HG03378 (cell line): ENCODE measurements around the gene ANXA2.
A peak's percentile ranks its signal among the peaks of the same experiment; 100 is the strongest.
"Not testable (repeated sequence)": the region's sequence is repeated elsewhere in the genome, so short reads cannot be mapped to it uniquely, and the experiment has no call there.

ENCODE experiments used
- ATAC-seq: cut with Tn5 transposase; IDR thresholded peaks from one replicate; pipeline ENCODE4 v1.9.1; 2021; ENCODE audit warnings: mild to moderate bottlenecking, moderate library complexity; ENCODE audit not compliant: unreplicated experiment

ANXA2 gene

DNA sequence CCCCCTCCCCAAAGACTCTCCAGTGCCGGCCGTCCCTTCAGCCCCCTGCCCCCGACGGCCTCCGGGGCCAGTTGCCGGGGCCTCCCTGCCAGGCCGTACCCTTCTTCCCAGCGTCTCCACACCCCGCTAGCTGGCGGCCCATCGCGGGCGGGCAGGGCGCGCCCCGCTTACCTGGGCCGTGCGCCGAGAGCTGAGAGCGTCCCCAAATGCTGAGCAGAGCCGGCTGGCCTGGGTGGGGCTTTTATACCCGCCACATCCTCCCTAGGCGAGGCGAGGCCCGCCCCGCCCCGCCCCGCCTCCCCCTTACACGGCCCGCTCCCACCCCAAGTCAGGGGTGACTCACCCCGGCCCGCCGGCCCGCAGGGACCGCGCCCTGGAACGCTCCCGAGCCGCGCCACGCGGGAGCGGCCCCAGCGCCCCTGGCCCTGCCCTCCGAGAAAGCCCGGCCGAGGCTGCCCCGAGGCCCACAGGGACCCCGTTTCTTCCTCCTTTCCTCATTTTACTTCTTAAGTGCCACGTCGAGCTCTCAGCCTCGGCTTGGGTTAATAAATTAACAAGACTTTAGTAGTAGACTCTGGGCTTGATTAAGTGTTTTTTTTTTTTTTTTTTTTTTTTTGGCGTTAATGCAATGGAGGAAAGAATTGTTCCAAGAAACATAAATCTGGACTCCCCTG, at the start of gene ANXA2:
Gene ANXA2, minus strand, starts transcription at position 215 of the 674 bp plus-strand sequence. CDS start 11,911 bp downstream, outside the sequence.
- peak; percentile 52 for ATAC-seq

DNA sequence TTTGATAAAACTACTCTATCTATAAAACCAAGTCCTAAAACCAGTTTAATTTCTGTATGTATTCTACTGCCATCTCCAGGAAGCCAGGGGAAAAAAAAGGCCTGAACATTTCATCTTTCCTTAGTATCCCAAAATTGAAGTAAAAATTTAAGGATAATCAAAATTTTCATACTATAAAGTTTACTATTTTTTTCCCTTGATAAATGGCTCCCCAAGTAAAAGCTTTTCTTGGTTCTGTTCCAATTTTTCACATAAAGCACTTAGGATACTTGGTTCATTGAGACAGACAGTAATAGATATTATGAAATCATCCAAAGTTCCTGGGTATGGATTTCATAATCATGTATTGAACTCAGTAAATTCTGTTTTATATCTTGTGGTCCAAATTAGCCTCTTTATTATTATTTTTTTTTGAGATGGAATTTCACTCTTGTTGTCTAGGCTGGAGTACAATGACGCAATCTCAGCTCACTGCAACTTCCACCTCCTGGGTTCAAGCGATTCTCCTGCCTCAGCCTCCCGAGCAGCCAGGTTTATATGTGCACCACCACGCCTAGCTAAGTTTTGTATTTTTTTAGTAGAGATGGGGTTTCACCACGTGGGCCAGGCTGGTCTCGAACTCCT, 46.6 kb upstream of the ANXA2 start:
- no peak for ATAC-seq

- ATAC-seq, result no peak
Measured at GRCh38 chr15:60442763-60443162, 45.0 kb upstream of the ANXA2 start.

DNA sequence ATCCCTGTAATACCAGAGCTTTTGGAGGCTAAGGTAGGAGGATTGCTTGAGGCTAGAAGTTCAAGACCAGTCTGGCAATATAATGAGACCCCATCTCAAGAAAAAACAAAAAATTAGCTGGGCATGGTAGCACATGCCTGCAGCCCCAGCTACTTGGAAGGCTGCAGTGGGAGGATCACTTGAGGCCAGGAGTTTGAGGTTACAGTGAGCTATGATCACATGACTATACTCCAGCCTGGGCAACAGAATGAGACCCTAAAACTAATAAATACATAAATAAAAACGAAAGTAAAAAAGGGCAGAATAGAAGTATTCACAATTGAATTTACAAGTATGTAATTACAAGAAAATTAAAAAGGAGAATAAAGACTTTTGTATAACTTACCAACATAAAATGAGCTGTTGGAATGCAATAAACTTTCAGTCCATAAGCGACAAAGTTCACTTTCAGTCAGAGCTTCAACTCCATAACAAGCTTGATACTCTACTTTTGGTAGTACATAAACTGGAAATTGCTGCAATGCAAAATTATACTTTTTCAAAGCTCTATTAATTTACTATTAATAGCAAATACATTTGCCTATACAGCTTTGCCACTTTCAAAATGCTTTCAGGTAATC, 44.4 kb upstream of the ANXA2 start:
- no peak for ATAC-seq

- no peak for ATAC-seq
Measured at GRCh38 chr15:60441331-60441730, 43.5 kb upstream of the ANXA2 start.

GRCh38 chr15:60438646-60439045, 40.9 kb upstream of the ANXA2 start:
- ATAC-seq, result no peak

DNA sequence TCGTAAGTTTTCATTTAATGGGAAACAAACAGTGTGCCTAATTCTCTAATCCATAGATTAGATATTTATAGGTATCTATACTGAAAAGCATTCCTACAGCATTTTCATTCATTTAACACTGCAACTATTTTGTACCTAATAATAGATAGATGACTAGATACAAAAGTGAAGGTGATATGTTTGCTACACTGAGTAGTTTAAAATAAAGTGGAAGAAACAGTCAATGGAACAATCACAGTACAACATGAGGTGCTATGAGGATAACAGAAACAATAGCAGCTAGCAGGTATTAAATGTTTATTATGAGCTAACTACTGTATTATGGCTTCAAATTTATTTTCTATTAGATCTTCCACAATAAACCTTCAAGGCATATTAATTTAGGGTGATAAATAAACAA, 31.1 kb upstream of the ANXA2 start:
- ATAC-seq, result no peak

DNA sequence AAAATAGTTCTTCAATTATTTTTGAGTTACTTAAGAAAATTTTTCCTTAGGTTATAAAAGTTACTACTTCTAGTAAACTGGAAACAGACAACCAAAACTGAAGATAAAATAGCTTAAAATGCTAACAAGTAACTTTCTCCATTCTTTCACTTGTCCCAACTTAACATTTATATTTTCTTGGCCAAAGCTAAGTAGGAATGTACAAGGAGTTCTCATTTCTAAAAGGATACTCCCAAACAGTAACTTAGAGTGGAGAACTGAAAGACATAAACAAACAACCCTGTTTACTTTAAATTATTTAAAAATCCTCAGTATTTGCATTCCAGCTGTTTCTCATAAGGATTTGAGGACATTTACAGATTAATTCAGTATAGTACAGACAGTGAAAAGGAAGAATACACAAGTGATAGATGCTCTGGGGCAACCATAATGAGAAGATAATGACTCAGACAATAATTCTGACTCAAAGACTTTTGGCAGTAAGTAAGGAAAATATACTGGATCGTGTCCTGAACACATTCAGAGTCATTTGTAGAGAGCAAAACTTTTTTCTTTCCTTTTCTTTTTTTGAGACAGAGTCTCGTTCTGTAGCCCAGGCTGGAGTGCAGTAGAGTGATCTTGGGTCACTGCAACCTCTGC, 29.2 kb upstream of the ANXA2 start:
- no peak for ATAC-seq

GRCh38 chr15:60425461-60425860, 27.7 kb upstream of the ANXA2 start:
- no peak for ATAC-seq

- no peak for ATAC-seq
Measured at GRCh38 chr15:60424006-60424405, 26.2 kb upstream of the ANXA2 start.

GRCh38 chr15:60423537-60423936, 25.8 kb upstream of the ANXA2 start:
- no peak for ATAC-seq

DNA sequence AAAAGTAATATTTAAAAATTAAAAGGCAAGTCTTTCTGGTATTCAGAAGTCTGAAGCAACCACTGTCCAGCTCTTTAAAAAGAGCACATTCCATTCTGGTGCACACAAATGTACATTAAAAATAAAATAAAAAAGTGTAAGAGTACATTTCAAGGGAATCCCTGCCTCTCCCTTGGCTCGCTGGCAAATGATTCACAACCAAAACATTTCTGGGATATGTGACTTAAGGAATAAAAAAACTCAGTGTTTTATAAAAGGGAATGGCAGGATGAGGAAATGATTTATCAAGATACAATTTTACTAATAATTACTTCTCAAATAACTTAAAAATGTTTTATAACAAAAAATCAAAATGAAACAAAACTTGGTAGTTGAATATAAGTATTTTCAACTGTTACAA, 23.8 kb upstream of the ANXA2 start:
- ATAC-seq, result no peak

GRCh38 chr15:60420203-60420716, 22.5 kb upstream of the ANXA2 start:
- no peak for ATAC-seq

- no peak for ATAC-seq
Measured at GRCh38 chr15:60419753-60420152, 22.0 kb upstream of the ANXA2 start.

- ATAC-seq, result no peak
Measured at GRCh38 chr15:60418096-60418495, 20.3 kb upstream of the ANXA2 start.

GRCh38 chr15:60417112-60417511, 19.3 kb upstream of the ANXA2 start:
- no peak for ATAC-seq

DNA sequence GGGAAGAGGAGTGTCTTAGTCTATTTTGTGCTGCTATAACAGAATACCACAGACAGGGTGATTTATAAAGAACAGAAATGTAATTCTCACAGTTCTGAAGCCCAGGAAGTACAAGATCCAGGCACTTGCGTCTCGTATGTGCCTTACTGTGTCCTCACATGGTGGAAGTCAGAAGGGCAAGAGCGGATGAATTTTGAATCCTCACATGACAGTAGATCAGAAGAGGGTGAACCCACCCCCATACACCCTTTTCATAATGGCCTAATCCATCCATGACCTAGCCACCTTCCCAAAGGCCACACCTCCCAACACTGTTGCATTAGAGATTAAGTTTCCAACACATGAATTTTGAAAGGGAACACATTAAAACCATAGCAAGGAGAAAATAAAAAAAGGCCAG, 18.7 kb upstream of the ANXA2 start:
- no peak for ATAC-seq

DNA sequence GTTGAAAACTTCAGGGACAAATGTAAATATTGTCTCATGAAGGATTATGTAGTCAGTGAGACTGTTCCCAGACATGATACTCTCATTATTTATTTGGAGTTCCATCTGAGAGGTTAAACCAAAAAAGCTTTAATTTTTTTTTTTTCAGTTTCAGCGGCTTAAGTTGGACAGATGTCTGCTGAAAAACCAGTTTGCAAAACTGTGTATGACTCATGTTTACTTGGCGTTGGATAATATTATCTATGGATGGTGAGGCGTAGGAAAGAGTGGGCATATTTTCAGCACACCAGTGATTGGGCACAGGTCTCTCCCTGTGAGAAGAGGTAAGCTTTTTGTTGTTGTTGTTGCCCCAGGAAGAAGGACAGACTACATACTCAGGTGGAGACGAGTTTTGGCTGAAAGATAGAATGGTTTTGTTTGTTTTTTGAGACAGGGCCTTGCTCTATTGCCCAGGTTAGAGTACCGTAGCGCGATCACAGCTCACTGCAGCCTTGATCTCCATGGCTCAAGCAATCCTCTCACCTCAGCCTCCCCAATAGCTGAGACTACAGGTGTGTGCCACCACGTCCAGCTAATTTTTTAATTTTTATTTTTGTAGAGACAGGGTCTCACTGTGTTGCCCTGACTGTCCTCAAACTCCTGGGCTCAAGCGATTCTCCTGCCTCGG, 16.4 kb upstream of the ANXA2 start:
- ATAC-seq, result no peak

- no peak for ATAC-seq
Measured at GRCh38 chr15:60413231-60413824, 15.5 kb upstream of the ANXA2 start.

DNA sequence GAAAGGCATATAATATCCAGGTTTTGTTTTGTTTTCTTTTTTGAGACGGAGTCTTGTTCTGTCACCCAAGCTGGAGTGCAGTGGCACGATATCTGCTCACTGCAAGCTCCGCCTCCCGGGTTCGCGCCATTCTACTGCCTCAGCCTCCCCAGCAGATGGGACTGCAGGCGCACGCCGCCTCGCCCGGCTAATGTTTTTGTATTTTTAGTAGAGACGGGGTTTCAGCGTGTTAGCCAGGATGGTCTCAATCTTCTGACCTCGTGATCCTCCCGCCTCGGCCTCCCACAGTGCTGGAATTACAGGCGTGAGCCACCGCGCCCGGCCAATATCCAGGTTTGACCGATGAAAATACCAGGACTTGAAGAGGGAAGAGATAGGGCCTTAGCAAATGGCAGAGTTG, 15.0 kb upstream of the ANXA2 start:
- ATAC-seq, result not testable (repeated sequence)
